Transverse colon (tissue), 4 donors: Measurements from ENCODE around the gene TTC1. TPM values are rescaled to one million over a fixed set of nuclear protein-coding genes. Genes with fewer than 3 reads are reported as not detected.

Source experiments
- DNase-seq: peaks from one replicate; pipeline ENCODE4 v3.0.0-alpha.2; 2019
- H3K27ac ChIP-seq, 4 donors: fragments of 200-600 bp; sonication (generic); 2 replicates each; pipeline ENCODE4 v1.5.1; 2016 to 2018; ENCODE audit warnings: inconsistent platforms in 4 of 4
- H3K27me3 ChIP-seq: fragments of 200-600 bp; sonication (generic); 2 replicates; pipeline ENCODE4 v1.5.1; 2017; ENCODE audit warnings: inconsistent platforms
- H3K36me3 ChIP-seq, 4 donors: fragments of 200-600 bp; sonication (generic); 2 replicates each; pipeline ENCODE4 v1.5.1; 2017 to 2019; ENCODE audit warnings: inconsistent platforms in 4 of 4
- H3K4me1 ChIP-seq, 4 donors: fragments of 200-600 bp; sonication (generic); 2 replicates each; pipeline ENCODE4 v1.5.1; 2017 to 2020; ENCODE audit warnings: inconsistent platforms in 4 of 4
- H3K4me3 ChIP-seq, 4 donors: fragments of 200-600 bp; sonication (generic); 1 replicate in 1 of 4; 2 replicates in 3 of 4; pipeline versions ENCODE4 v1.5.1 to v1.6.1; 2017 to 2019; ENCODE audit warnings: inconsistent platforms in 4 of 4
- H3K9me3 ChIP-seq, 2 donors: fragments of 200-600 bp; sonication (generic); 2 replicates each; pipeline ENCODE4 v1.5.1; 2017 to 2019; ENCODE audit warnings: inconsistent platforms in 2 of 2
- CTCF ChIP-seq, 5 experiments: fragments of 200-600 bp in 3 of 5; fragments of 450-650 bp in 2 of 5; sonication (generic) in 3 of 5; IDR thresholded peaks; 1 replicate in 2 of 5; 2 replicates in 3 of 5; pipeline ENCODE4 v1.5.1; 2016 to 2017; ENCODE audit warnings: antibody characterized with exemption in 5 of 5, inconsistent platforms in 3 of 5, mild to moderate bottlenecking in 2 of 5, moderate library complexity in 1 of 5
- EP300 ChIP-seq: sonication (generic); formaldehyde crosslinking; IDR thresholded peaks from one replicate; pipeline ENCODE4 v1.6.1; 2017; ENCODE audit warnings: antibody characterized with exemption, low read depth
- POLR2A ChIP-seq: fragments of 450-650 bp; IDR thresholded peaks from one replicate; pipeline ENCODE4 v1.6.1; 2016; ENCODE audit warnings: antibody characterized with exemption, mild to moderate bottlenecking, moderate library complexity
- POLR2AphosphoS5 ChIP-seq, 3 donors: sonication (generic); formaldehyde crosslinking; IDR thresholded peaks; one replicate each; pipeline ENCODE4 v1.6.1; 2016; ENCODE audit warnings: antibody characterized with exemption in 3 of 3
- WGBS, 2 donors: methylation state at CpG; one replicate each; pipeline ENCODE4 v1.1.5; 2018; ENCODE audit warnings: low coverage in 1 of 2; 5-methylcytosine and 5-hydroxymethylcytosine counted together
- in situ Hi-C, 4 donors: fragments of 200-750 bp; cut with MboI; loops; one replicate each; pipeline versions ENCODE4 v1.15.0 to v1.15.1; 2017; ENCODE audit warnings: low sequenced_read_pairs in 3 of 4, low pct_ligation_motif_present in 1 of 4, low pct_unique_long_range_greater_than_20kb in 1 of 4
- intact Hi-C: fragments of 100-400 bp; cut with DNase I; formaldehyde crosslinking; loops from one replicate; pipeline ENCODE4 v1.15.1; 2023; ENCODE audit warnings: low total_unique reads
- total RNA-seq, 4 donors: library from RNA; depleted of rRNA; stranded (reverse); fragments of >200 nt; gene quantifications; one replicate each; pipeline ENCODE4 v1.1.0, GENCODE V29; 2016

Gene TTC1
- total RNA-seq, 4 donors from 2014 or later: 5.8 to 42.2 (median 24.8) TPM

GRCh38 chr5:160082614-160083500, 73.9 kb downstream of the TTC1 start:
- Histone ChIP-seq H3K9me3 (no peaks in the 10 kb centered on the region), H3K4me3 (no peak overlapping the region), H3K27ac (peak overlapping the region in 1 of 4 donors; percentile 2), H3K4me1 (peaks cover 0 to 45% (median 10%) of the 10 kb centered on the region in 4 donors), H3K27me3 (no peaks in the 10 kb centered on the region), H3K36me3 (peaks cover 0 to 6% (median 0%) of the 10 kb centered on the region in 4 donors)
- intact Hi-C loops (no loop called here), in situ Hi-C loops (no loop called here)
- TF ChIP-seq EP300: no peak
- TF ChIP-seq CTCF (IDR thresholded peaks at IDR 0.05): no peak
- peak in 1 of 3 donors; percentile 21 for TF ChIP-seq POLR2AphosphoS5 (IDR thresholded peaks at IDR 0.05)
- 70 to 80% methylated on average over 9 of the region's 9 CpGs for WGBS, 2 donors
- no peak for DNase-seq

GRCh38 chr5:160083501-160083900, 74.6 kb downstream of the TTC1 start:
- in situ Hi-C loops (no loop called here), intact Hi-C loops (no loop called here)
- H3K4me3 ChIP-seq: no peak overlapping the region
- H3K27me3 ChIP-seq: no peaks in the 10 kb centered on the region
- WGBS, 2 donors: 75 to 100% methylated on average over 1 to 3 of the region's 3 CpGs
- H3K9me3 ChIP-seq: no peaks in the 10 kb centered on the region
- TF ChIP-seq POLR2A (no peak), EP300 (no peak), CTCF (IDR thresholded peaks at IDR 0.05) (no peak), POLR2AphosphoS5 (IDR thresholded peaks at IDR 0.05) (no peak)
- peak overlapping the region in 1 of 4 donors; percentile 2 for H3K27ac ChIP-seq
- peaks cover 0 to 46% (median 10%) of the 10 kb centered on the region in 4 donors for H3K4me1 ChIP-seq
- no peak for DNase-seq
- no peaks in the 10 kb centered on the region for H3K36me3 ChIP-seq

- no peak overlapping the region for H3K4me3 ChIP-seq
- H3K4me1 ChIP-seq: peaks cover 0 to 43% (median 8%) of the 10 kb centered on the region in 4 donors
- 82% methylated on average over 1 of the region's 1 CpG; no CpG with 5 or more reads in 1 of the 2 donors for WGBS, 2 donors
- no peak overlapping the region for H3K27ac ChIP-seq
- intact Hi-C loops: no loop called here
- no peaks in the 10 kb centered on the region for H3K36me3 ChIP-seq
- TF ChIP-seq CTCF (IDR thresholded peaks at IDR 0.05) (no peak), POLR2AphosphoS5 (IDR thresholded peaks at IDR 0.05) (no peak), EP300 (no peak), POLR2A (no peak)
- no peaks in the 10 kb centered on the region for H3K9me3 ChIP-seq
- no peak for DNase-seq
- no peaks in the 10 kb centered on the region for H3K27me3 ChIP-seq
- in situ Hi-C loops: no loop called here
These were observed 75.2 kb downstream of the TTC1 start for GRCh38 chr5:160084144-160084543.

- intact Hi-C loops: no loop called here
- in situ Hi-C loops: no loop called here
- H3K27ac ChIP-seq: no peak overlapping the region
- TF ChIP-seq POLR2A: no peak
- TF ChIP-seq EP300: no peak
- no peak for TF ChIP-seq CTCF (IDR thresholded peaks at IDR 0.05)
- no peak for TF ChIP-seq POLR2AphosphoS5 (IDR thresholded peaks at IDR 0.05)
- WGBS, 2 donors: 83 to 88% methylated on average over 1 of the region's 1 CpG
- H3K27me3 ChIP-seq: no peaks in the 10 kb centered on the region
- H3K9me3 ChIP-seq: no peaks in the 10 kb centered on the region
- H3K4me3 ChIP-seq: no peak overlapping the region
- H3K36me3 ChIP-seq: peaks cover 0 to 9% (median 0%) of the 10 kb centered on the region in 4 donors
- no peak for DNase-seq
- peaks cover 0 to 18% (median 1%) of the 10 kb centered on the region in 4 donors for H3K4me1 ChIP-seq
These were observed 78.3 kb downstream of the TTC1 start for GRCh38 chr5:160087199-160087598.
